Left lung (tissue), 10 donors: Measurements from ENCODE around the gene COL10A1. TPM values are rescaled to one million over a fixed set of nuclear protein-coding genes. Genes with fewer than 3 reads are reported as not detected.

Experiments used
- ATAC-seq: fragments of 200-7000 bp; cut with Tn5 transposase; one replicate; pipeline ENCODE4 v1.9.1; 2020; ENCODE audit warnings: moderate library complexity
- DNase-seq, 4 donors: peaks; one replicate each; pipeline ENCODE4 v3.0.0-alpha.2; 2013 to 2020
- H3K27ac ChIP-seq, 2 donors: fragments of 200-600 bp; sonication (generic) in 1 of 2; one replicate each; pipeline versions ENCODE4 v1.5.0 to v1.8.0; 2020 to 2021
- H3K27me3 ChIP-seq, 2 donors: fragments of 200-600 bp; sonication (generic) in 1 of 2; one replicate each; pipeline versions ENCODE4 v1.5.0 to v1.8.0; 2020 to 2021
- H3K36me3 ChIP-seq, 2 donors: fragments of 200-600 bp; sonication (generic) in 1 of 2; one replicate each; pipeline versions ENCODE4 v1.5.0 to v1.8.0; 2020 to 2021
- H3K4me1 ChIP-seq, 2 donors: fragments of 200-600 bp; one replicate each; pipeline ENCODE4 v1.8.0; 2021
- H3K4me3 ChIP-seq, 2 donors: fragments of 200-600 bp; sonication (generic) in 1 of 2; one replicate each; pipeline versions ENCODE4 v1.5.0 to v1.8.0; 2020 to 2021; ENCODE audit warnings: mild to moderate bottlenecking in 1 of 2
- H3K9me3 ChIP-seq, 2 donors: fragments of 200-600 bp; sonication (generic) in 1 of 2; one replicate each; pipeline versions ENCODE4 v1.5.0 to v1.8.0; 2020 to 2021
- CTCF ChIP-seq, 2 donors: fragments of 200-600 bp; sonication (generic) in 1 of 2; IDR thresholded peaks; one replicate each; pipeline versions ENCODE4 v1.5.0 to v1.8.0; 2021; ENCODE audit warnings: antibody characterized with exemption in 2 of 2
- intact Hi-C, 2 donors: fragments of 100-400 bp; cut with DNase I; formaldehyde crosslinking; loops; one replicate each; pipeline versions ENCODE4 v1.11.2 to v1.14.2; 2022
- polyA plus RNA-seq, 6 donors: library from polyadenylated mRNA; unstranded; fragments of 120-200 nt; gene quantifications; one replicate each; pipeline ENCODE4 v1.2.1, GENCODE V29; 2013; ENCODE audit not compliant: insufficient read length in 6 of 6
- total RNA-seq, 2 donors: library from RNA; stranded (reverse); fragmentation: NEBNext Ultra II Directional; extraction: Animal tissue kit (Norgen Biotek cat#: 25700); gene quantifications; one replicate each; pipeline ENCODE4 v1.2.1, GENCODE V29; 2021
- donor health status: DM: no; HTN: yes; CAD: no.
- donor health status: DM: no; HTN: no; CAD: no.

Gene COL10A1
- total and polyA plus RNA-seq, 8 donors: 0.18 to 26.6 (median 0.32) TPM; not detected in 1

- Histone ChIP-seq H3K27me3 (no peaks in the 10 kb centered on the region), H3K36me3 (no peaks in the 10 kb centered on the region), H3K9me3 (no peaks in the 10 kb centered on the region), H3K27ac (no peak overlapping the region), H3K4me1 (no peaks in the 10 kb centered on the region), H3K4me3 (no peak overlapping the region)
- TF ChIP-seq CTCF (IDR thresholded peaks at IDR 0.05): no peak
- DNase-seq (no peak), ATAC-seq (no peak)
- intact Hi-C loops: no loop called here
Measured at GRCh38 chr6:116087437-116088027, 38.4 kb downstream of the COL10A1 start.

- DNase-seq (no peak), ATAC-seq (no peak)
- no peaks in the 10 kb centered on the region for H3K4me1 ChIP-seq
- H3K4me3 ChIP-seq: no peak overlapping the region
- H3K27ac ChIP-seq: no peak overlapping the region
- intact Hi-C loops: no loop called here
- no peaks in the 10 kb centered on the region for H3K36me3 ChIP-seq
- H3K9me3 ChIP-seq: no peaks in the 10 kb centered on the region
- H3K27me3 ChIP-seq: no peaks in the 10 kb centered on the region
- no peak for TF ChIP-seq CTCF (IDR thresholded peaks at IDR 0.05)
Measured at GRCh38 chr6:116084284-116084683, 41.6 kb downstream of the COL10A1 start.

- Histone ChIP-seq H3K27me3 (no peaks in the 10 kb centered on the region), H3K4me3 (no peak overlapping the region), H3K27ac (no peak overlapping the region), H3K4me1 (no peaks in the 10 kb centered on the region), H3K36me3 (no peaks in the 10 kb centered on the region), H3K9me3 (no peaks in the 10 kb centered on the region)
- no peak for ATAC-seq
- no peak for DNase-seq
- TF ChIP-seq CTCF (IDR thresholded peaks at IDR 0.05): no peak
- intact Hi-C loops: no loop called here
Measured at GRCh38 chr6:116083052-116083451, 42.9 kb downstream of the COL10A1 start.

GRCh38 chr6:116078945-116079344 lies 47.0 kb downstream of the COL10A1 start:
- intact Hi-C loops: no loop called here
- H3K27ac ChIP-seq: no peak overlapping the region
- no peaks in the 10 kb centered on the region for H3K36me3 ChIP-seq
- no peak for ATAC-seq
- no peaks in the 10 kb centered on the region for H3K9me3 ChIP-seq
- H3K4me1 ChIP-seq: no peaks in the 10 kb centered on the region
- no peak for DNase-seq
- no peak overlapping the region for H3K4me3 ChIP-seq
- no peaks in the 10 kb centered on the region for H3K27me3 ChIP-seq
- no peak for TF ChIP-seq CTCF (IDR thresholded peaks at IDR 0.05)

- no peaks in the 10 kb centered on the region for H3K4me1 ChIP-seq
- H3K9me3 ChIP-seq: no peaks in the 10 kb centered on the region
- DNase-seq (no peak), ATAC-seq (no peak)
- H3K27ac ChIP-seq: no peak overlapping the region
- H3K4me3 ChIP-seq: no peak overlapping the region
- no peaks in the 10 kb centered on the region for H3K36me3 ChIP-seq
- intact Hi-C loops: no loop called here
- no peaks in the 10 kb centered on the region for H3K27me3 ChIP-seq
- no peak for TF ChIP-seq CTCF (IDR thresholded peaks at IDR 0.05)
Measured at GRCh38 chr6:116078522-116078921, 47.4 kb downstream of the COL10A1 start.
